Prostate gland (tissue), 2 donors: ENCODE results near the gene AURKA.

Source experiments
- POLR2A ChIP-seq: fragments of 450-650 bp; IDR thresholded peaks from one replicate; pipeline ENCODE4 v1.6.1; 2016; ENCODE audit warnings: antibody characterized with exemption, mild to moderate bottlenecking
- TF ChIP-seq, protein P1 (sequence below), 4 experiments: fragments of 200-600 bp in 2 of 4; fragments of 450-650 bp in 2 of 4; sonication (generic) in 2 of 4; IDR thresholded peaks; 1 replicate in 3 of 4; 2 replicates in 1 of 4; pipeline ENCODE4 v1.5.1; 2016 to 2019; ENCODE audit warnings: antibody characterized with exemption in 4 of 4, mild to moderate bottlenecking in 2 of 4, moderate library complexity in 2 of 4

DNA sequence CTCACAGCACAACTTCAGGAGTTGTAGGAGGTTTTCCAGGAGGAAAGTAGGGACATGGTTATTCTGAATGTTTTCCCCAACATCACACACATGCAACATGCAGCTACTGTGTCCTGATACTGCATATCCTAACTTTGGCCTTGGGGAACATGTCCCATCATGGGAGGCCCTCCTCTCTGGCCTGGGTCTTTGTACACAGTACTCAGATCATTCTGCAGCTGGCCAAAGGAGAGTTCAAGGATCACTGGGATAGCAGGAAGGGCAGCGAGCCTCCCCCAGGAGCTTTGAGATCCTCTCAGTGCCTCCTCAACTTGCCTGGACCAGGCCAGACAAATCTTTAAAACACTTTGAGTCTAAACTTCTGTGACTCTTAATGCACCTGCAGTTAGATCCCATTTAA is 32.9 kb upstream of the AURKA start:
- TF ChIP-seq, protein P1, sequence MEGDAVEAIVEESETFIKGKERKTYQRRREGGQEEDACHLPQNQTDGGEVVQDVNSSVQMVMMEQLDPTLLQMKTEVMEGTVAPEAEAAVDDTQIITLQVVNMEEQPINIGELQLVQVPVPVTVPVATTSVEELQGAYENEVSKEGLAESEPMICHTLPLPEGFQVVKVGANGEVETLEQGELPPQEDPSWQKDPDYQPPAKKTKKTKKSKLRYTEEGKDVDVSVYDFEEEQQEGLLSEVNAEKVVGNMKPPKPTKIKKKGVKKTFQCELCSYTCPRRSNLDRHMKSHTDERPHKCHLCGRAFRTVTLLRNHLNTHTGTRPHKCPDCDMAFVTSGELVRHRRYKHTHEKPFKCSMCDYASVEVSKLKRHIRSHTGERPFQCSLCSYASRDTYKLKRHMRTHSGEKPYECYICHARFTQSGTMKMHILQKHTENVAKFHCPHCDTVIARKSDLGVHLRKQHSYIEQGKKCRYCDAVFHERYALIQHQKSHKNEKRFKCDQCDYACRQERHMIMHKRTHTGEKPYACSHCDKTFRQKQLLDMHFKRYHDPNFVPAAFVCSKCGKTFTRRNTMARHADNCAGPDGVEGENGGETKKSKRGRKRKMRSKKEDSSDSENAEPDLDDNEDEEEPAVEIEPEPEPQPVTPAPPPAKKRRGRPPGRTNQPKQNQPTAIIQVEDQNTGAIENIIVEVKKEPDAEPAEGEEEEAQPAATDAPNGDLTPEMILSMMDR (IDR thresholded peaks at IDR 0.05): no peak
- no peak for TF ChIP-seq POLR2A
